GM06990 (cell line): ENCODE measurements around the gene FAN1.
"Not testable (repeated sequence)": the region's sequence is repeated elsewhere in the genome, so short reads cannot be mapped to it uniquely, and the experiment has no call there.

ENCODE experiments used
- DNase-seq: peaks from one replicate; pipeline ENCODE4 v3.0.0-alpha.2; 2011; ENCODE audit not compliant: insufficient read length; ENCODE audit errors: extremely low read depth
- H3K27me3 ChIP-seq: replicated peaks from 2 replicates; pipeline ENCODE4 v1.6.0; 2011; ENCODE audit warnings: low read length; ENCODE audit not compliant: control insufficient read depth, insufficient read depth
- H3K36me3 ChIP-seq: 2 replicates; pipeline ENCODE4 v1.5.1; 2011; ENCODE audit warnings: low read length; ENCODE audit not compliant: control insufficient read depth, insufficient read depth
- H3K4me3 ChIP-seq: replicated peaks from 2 replicates; pipeline ENCODE4 v1.5.1; 2011; ENCODE audit warnings: low read depth, mild to moderate bottlenecking, control low read depth, low read length
- CTCF ChIP-seq: IDR thresholded peaks from 2 replicates; pipeline ENCODE4 v1.5.1; 2011; ENCODE audit warnings: low read length, control low read depth, mild to moderate bottlenecking, inconsistent platforms; ENCODE audit not compliant: insufficient read depth, poor library complexity, severe bottlenecking

The FAN1 gene

DNA sequence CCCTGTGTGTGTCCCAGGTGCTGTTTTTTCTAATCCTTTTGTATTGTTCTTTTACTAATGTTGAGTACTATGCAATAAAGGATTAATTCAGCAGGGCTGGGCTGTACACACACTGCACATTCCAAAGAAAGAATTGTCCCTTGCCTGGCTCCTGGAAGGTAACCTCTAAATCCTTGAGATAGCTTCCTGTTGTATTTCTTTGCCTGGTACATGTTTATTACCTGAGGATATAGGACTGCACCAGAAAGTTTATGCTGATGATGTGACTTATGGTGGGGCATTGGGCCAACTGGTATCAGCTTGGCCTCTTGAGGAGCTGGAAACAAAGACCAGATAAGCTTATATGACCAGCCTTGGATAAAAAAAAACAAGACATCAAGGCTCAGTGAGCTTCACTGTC lies 26.6 kb upstream of the FAN1 start:
- no peaks in the 10 kb centered on the region for H3K36me3 ChIP-seq
- TF ChIP-seq CTCF = no peak
- no peak overlapping the region for H3K4me3 ChIP-seq
- no peaks in the 10 kb centered on the region for H3K27me3 ChIP-seq
- no peak for DNase-seq

GRCh38 chr15:30878515-30878914 lies 25.2 kb upstream of the FAN1 start:
- H3K4me3 ChIP-seq = no peak overlapping the region
- H3K36me3 ChIP-seq = no peaks in the 10 kb centered on the region
- no peak for DNase-seq
- H3K27me3 ChIP-seq = no peaks in the 10 kb centered on the region
- no peak for TF ChIP-seq CTCF

GRCh38 chr15:30882849-30883433 lies 20.8 kb upstream of the FAN1 start:
- no peaks in the 10 kb centered on the region for H3K27me3 ChIP-seq
- no peak for DNase-seq
- TF ChIP-seq CTCF = no peak
- H3K36me3 ChIP-seq = no peaks in the 10 kb centered on the region
- H3K4me3 ChIP-seq = no peak overlapping the region

GRCh38 chr15:30883666-30884065 lies 20.0 kb upstream of the FAN1 start:
- not testable (repeated sequence) for H3K36me3 ChIP-seq, H3K27me3 ChIP-seq, DNase-seq, H3K4me3 ChIP-seq

DNA sequence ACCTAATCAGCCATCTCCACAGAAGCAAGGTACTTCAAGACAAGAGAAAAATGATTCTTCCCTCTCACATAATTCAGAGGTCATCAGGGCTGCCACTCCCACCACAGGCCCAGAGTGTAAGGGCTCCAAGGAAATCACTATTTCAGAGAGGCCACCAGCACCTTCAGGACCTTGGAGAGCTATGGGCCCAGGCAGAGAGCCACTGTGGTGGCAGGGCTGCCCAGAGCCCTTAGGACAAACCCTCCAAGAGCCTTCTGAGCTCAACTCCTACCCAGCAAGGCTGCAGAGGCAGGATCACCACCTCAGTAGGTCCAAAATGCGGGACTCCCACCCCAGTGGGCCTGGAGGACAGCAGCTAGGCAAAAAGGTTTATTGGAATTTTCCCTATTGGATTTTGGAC lies 17.9 kb upstream of the FAN1 start:
- no peak for TF ChIP-seq CTCF
- H3K36me3 ChIP-seq = no peaks in the 10 kb centered on the region
- H3K4me3 ChIP-seq = no peak overlapping the region
- no peaks in the 10 kb centered on the region for H3K27me3 ChIP-seq
- DNase-seq = no peak

- no peaks in the 10 kb centered on the region for H3K36me3 ChIP-seq
- H3K27me3 ChIP-seq = no peaks in the 10 kb centered on the region
- TF ChIP-seq CTCF = no peak
- H3K4me3 ChIP-seq = no peak overlapping the region
- no peak for DNase-seq
Observed at GRCh38 chr15:30889196-30889595, 14.5 kb upstream of the FAN1 start.
